Measurements from ENCODE around the gene LIPI.

LIPI gene

GRCh38 chr21:14236180-14236579, 25.4 kb upstream of the LIPI start:
- Histone ChIP-seq H3K27ac (ENCODE audit: poor library complexity, severe bottlenecking) (no peak overlapping the region), H3K36me3 (ENCODE audit: low read depth) (no peaks in the 10 kb centered on the region), H3K9me3 (ENCODE audit: severe bottlenecking) (no peaks in the 10 kb centered on the region), H3K4me3 (ENCODE audit: severe bottlenecking) (no peak overlapping the region), H3K4me1 (ENCODE audit: insufficient read depth, poor library complexity, severe bottlenecking) (no peaks in the 10 kb centered on the region), H3K27me3 (ENCODE audit: insufficient read depth, poor library complexity, severe bottlenecking) (no peaks in the 10 kb centered on the region)
- no peak for ATAC-seq (ENCODE audit: low read depth)
- TF ChIP-seq CTCF (IDR thresholded peaks at IDR 0.05; ENCODE audit: poor library complexity, severe bottlenecking), result no peak
- DNase-seq (ENCODE audit: low spot score), result no peak

- DNase-seq (ENCODE audit: low spot score) (no peak), ATAC-seq (ENCODE audit: low read depth) (no peak)
- TF ChIP-seq CTCF (IDR thresholded peaks at IDR 0.05; ENCODE audit: poor library complexity, severe bottlenecking), result no peak
- H3K4me1 ChIP-seq (ENCODE audit: insufficient read depth, poor library complexity, severe bottlenecking), result no peaks in the 10 kb centered on the region
- H3K36me3 ChIP-seq (ENCODE audit: low read depth), result no peaks in the 10 kb centered on the region
- no peaks in the 10 kb centered on the region for H3K9me3 ChIP-seq (ENCODE audit: severe bottlenecking)
- no peak overlapping the region for H3K4me3 ChIP-seq (ENCODE audit: severe bottlenecking)
- no peaks in the 10 kb centered on the region for H3K27me3 ChIP-seq (ENCODE audit: insufficient read depth, poor library complexity, severe bottlenecking)
- H3K27ac ChIP-seq (ENCODE audit: poor library complexity, severe bottlenecking), result no peak overlapping the region
Observed at GRCh38 chr21:14235101-14235500, 24.3 kb upstream of the LIPI start.

- Histone ChIP-seq H3K27me3 (ENCODE audit: insufficient read depth, poor library complexity, severe bottlenecking) (no peaks in the 10 kb centered on the region), H3K36me3 (ENCODE audit: low read depth) (no peaks in the 10 kb centered on the region), H3K27ac (ENCODE audit: poor library complexity, severe bottlenecking) (no peak overlapping the region), H3K4me3 (ENCODE audit: severe bottlenecking) (no peak overlapping the region), H3K9me3 (ENCODE audit: severe bottlenecking) (peaks cover 6% of the 10 kb centered on the region), H3K4me1 (ENCODE audit: insufficient read depth, poor library complexity, severe bottlenecking) (no peaks in the 10 kb centered on the region)
- TF ChIP-seq CTCF (IDR thresholded peaks at IDR 0.05; ENCODE audit: poor library complexity, severe bottlenecking), result no peak
- DNase-seq (ENCODE audit: low spot score) (no peak), ATAC-seq (ENCODE audit: low read depth) (no peak)
Observed at GRCh38 chr21:14229399-14229798, 18.6 kb upstream of the LIPI start.

- no peaks in the 10 kb centered on the region for H3K36me3 ChIP-seq (ENCODE audit: low read depth)
- no peak for DNase-seq (ENCODE audit: low spot score)
- H3K27me3 ChIP-seq (ENCODE audit: insufficient read depth, poor library complexity, severe bottlenecking), result no peaks in the 10 kb centered on the region
Observed at GRCh38 chr21:14223365-14223764, 12.6 kb upstream of the LIPI start.

More at GRCh38 chr21:14223365-14223764, 12.6 kb upstream of the LIPI start:
- Histone ChIP-seq H3K4me1 (ENCODE audit: insufficient read depth, poor library complexity, severe bottlenecking) (no peaks in the 10 kb centered on the region), H3K27ac (ENCODE audit: poor library complexity, severe bottlenecking) (no peak overlapping the region), H3K4me3 (ENCODE audit: severe bottlenecking) (no peak overlapping the region), H3K9me3 (ENCODE audit: severe bottlenecking) (no peaks in the 10 kb centered on the region)
- no peak for ATAC-seq (ENCODE audit: low read depth)
- TF ChIP-seq CTCF (IDR thresholded peaks at IDR 0.05; ENCODE audit: poor library complexity, severe bottlenecking), result no peak
